ENCODE data around the gene ADAMTS4. TPM values are rescaled to one million over a fixed set of nuclear protein-coding genes. Genes with fewer than 3 reads are reported as not detected.
A peak's percentile ranks its signal among the peaks of the same experiment; 100 is the strongest.

The ADAMTS4 gene
- total and polyA plus RNA-seq, 2 donors (not counting 3 experiments of a cell fraction or from before 2014, with no cell fraction given), result 2.5 to 13.6 TPM

- TF ChIP-seq EZH2 (IDR thresholded peaks at IDR 0.05; ENCODE audit: borderline replicate concordance, low read depth, low read length, severe bottlenecking) (no peak), POLR2AphosphoS5 (IDR thresholded peaks at IDR 0.05; ENCODE audit: insufficient read depth, low read depth, low read length) (peak; percentile 26), JUN (IDR thresholded peaks at IDR 0.05; ENCODE audit: borderline replicate concordance, insufficient read depth, insufficient read length, low read depth) (no peak), FOS (IDR thresholded peaks at IDR 0.05; ENCODE audit: borderline replicate concordance, insufficient read depth, low read length) (no peak), GATA2 (IDR thresholded peaks at IDR 0.05; ENCODE audit: insufficient read depth, insufficient read length, low read depth, low read length) (no peak), CTCF (IDR thresholded peaks at IDR 0.05; ENCODE audit: extremely low read depth in 1 of 2, insufficient read depth in 1 of 2, low read depth in 1 of 2, low read length in 2 of 2) (peak; percentile 76 to 78), MYC (IDR thresholded peaks at IDR 0.05; ENCODE audit: low read depth, low read length) (no peak), POLR2A (IDR thresholded peaks at IDR 0.05; ENCODE audit: low read depth, low read length) (peak; percentile 59)
- TF ChIP-seq, protein P1, sequence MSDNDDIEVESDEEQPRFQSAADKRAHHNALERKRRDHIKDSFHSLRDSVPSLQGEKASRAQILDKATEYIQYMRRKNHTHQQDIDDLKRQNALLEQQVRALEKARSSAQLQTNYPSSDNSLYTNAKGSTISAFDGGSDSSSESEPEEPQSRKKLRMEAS (IDR thresholded peaks at IDR 0.05; ENCODE audit: insufficient read depth, insufficient read length), result no peak
- H3K9me3 ChIP-seq (replicated peaks; ENCODE audit: control insufficient read depth, insufficient read depth, low read length), result no peaks in the 10 kb centered on the region
- no TSS peak for BruUV-seq (replicated peaks)
- H3K9me1 ChIP-seq (replicated peaks; ENCODE audit: control insufficient read depth, extremely low read depth, insufficient read depth, low read length), result no peaks in the 10 kb centered on the region
- H2AFZ ChIP-seq (ENCODE audit: low read depth, low read length), result peak overlapping the region; percentile 75
- POLR2A ChIA-PET, result no interaction called here
- intact Hi-C loops (cut with micrococcal nuclease), result loop anchor here (1.0 kb wide), 4 partner anchors 64 to 155 kb away; partner anchors contain the start of gene SDHC
- H3K79me2 ChIP-seq (ENCODE audit: control insufficient read depth, insufficient read depth, low read length), result no peaks in the 10 kb centered on the region
- H3K9ac ChIP-seq (replicated peaks; ENCODE audit: extremely low read depth, insufficient read depth, low read length), result peak overlapping the region; percentile 28
- peak overlapping the region; percentile 25 for H3K27ac ChIP-seq (ENCODE audit: insufficient read depth, low read depth, low read length)
- H3K27me3 ChIP-seq (ENCODE audit: control insufficient read depth in 2 of 2, insufficient read depth in 2 of 2, low read length in 2 of 2), result no peaks in the 10 kb centered on the region
- H3K36me3 ChIP-seq (ENCODE audit: control insufficient read depth in 2 of 2, extremely low read depth in 1 of 2, insufficient read depth in 2 of 2, low read length in 2 of 2), result peaks cover 10% of the 10 kb centered on the region in 2 experiments
- dilution Hi-C loops (cut with MboI; ENCODE audit: extremely low pct_ligation_motif_present, low sequenced_read_pairs), result no loop called here
- peaks cover 18% of the 10 kb centered on the region for H3K4me1 ChIP-seq (ENCODE audit: control insufficient read depth, extremely low read depth, insufficient read depth, low read length)
- H3K4me2 ChIP-seq (ENCODE audit: insufficient read depth, low read length), result peak overlapping the region; percentile 80
- H3K4me3 ChIP-seq (replicated peaks in 1 of 3; ENCODE audit: insufficient read depth in 1 of 3, low read depth in 1 of 3, low read length in 3 of 3), result peak overlapping the region in 2 of 3 experiments; percentile 29 to 83
- FAIRE-seq (peak; percentile 88), DNase-seq (ENCODE audit: low read depth, low spot score) (peak; percentile 72)
- no peaks in the 10 kb centered on the region for H4K20me1 ChIP-seq (replicated peaks; ENCODE audit: control insufficient read depth, extremely low read depth, insufficient read depth, low read length)
- CTCF ChIA-PET, result interaction anchor here (0.6 to 6.9 kb wide), 23 partner anchors 8 to 156 kb away, joined by 3 to 156 read pairs (median 5); partner anchors contain the start of genes ADAMTS4, CFAP126, FCER1G and NDUFS2
Observed at GRCh38 chr1:161227196-161227871, 28.5 kb upstream of the ADAMTS4 start.

All from endothelial cell of umbilical vein (primary cell).